Glutamatergic neuron (in vitro differentiated cells): ENCODE results near the gene MBD2. TPM values are rescaled to one million over a fixed set of nuclear protein-coding genes. Genes with fewer than 3 reads are reported as not detected.

Experiments
- DNase-seq: peaks from one replicate; pipeline ENCODE4 v3.0.0; 2022
- H3K27ac Mint-ChIP-seq: one replicate; pipeline ENCODE4 v1.8.0; 2020; ENCODE audit warnings: mild to moderate bottlenecking, mixed read lengths, inconsistent platforms; ENCODE audit not compliant: unreplicated experiment
- H3K27me3 Mint-ChIP-seq: one replicate; pipeline ENCODE4 v1.8.0; 2020; ENCODE audit warnings: mild to moderate bottlenecking, moderate library complexity, mixed read lengths, inconsistent platforms; ENCODE audit not compliant: unreplicated experiment
- H3K36me3 Mint-ChIP-seq: one replicate; pipeline ENCODE4 v1.8.0; 2020; ENCODE audit warnings: mild to moderate bottlenecking, mixed read lengths, inconsistent platforms; ENCODE audit not compliant: unreplicated experiment
- H3K4me1 Mint-ChIP-seq: one replicate; pipeline ENCODE4 v1.8.0; 2020; ENCODE audit warnings: mild to moderate bottlenecking, low read depth, mixed read lengths, inconsistent platforms; ENCODE audit not compliant: unreplicated experiment
- H3K4me3 Mint-ChIP-seq: one replicate; pipeline ENCODE4 v1.8.0; 2020; ENCODE audit warnings: mild to moderate bottlenecking, mixed read lengths, inconsistent platforms; ENCODE audit not compliant: unreplicated experiment
- H3K9me3 Mint-ChIP-seq: one replicate; pipeline ENCODE4 v1.8.0; 2020; ENCODE audit warnings: mild to moderate bottlenecking, moderate library complexity, mixed read lengths, inconsistent platforms; ENCODE audit not compliant: unreplicated experiment
- total RNA-seq: library from RNA; stranded (reverse); fragmentation: NEBNext Ultra II Directional; extraction: Animal tissue kit (Norgen Biotek cat#: 25700); gene quantifications from one replicate; pipeline ENCODE4 v1.2.1, GENCODE V29; 2021; ENCODE audit not compliant: unreplicated experiment
- TF ChIP-seq, protein P1 (sequence below): fragments of 200-600 bp; sonication (generic); IDR thresholded peaks from one replicate; pipeline ENCODE4 v1.5.0; 2021; ENCODE audit not compliant: partially characterized antibody, unreplicated experiment

Gene MBD2
- total RNA-seq, 1 donor from 2014 or later, result 30.6 TPM

DNA sequence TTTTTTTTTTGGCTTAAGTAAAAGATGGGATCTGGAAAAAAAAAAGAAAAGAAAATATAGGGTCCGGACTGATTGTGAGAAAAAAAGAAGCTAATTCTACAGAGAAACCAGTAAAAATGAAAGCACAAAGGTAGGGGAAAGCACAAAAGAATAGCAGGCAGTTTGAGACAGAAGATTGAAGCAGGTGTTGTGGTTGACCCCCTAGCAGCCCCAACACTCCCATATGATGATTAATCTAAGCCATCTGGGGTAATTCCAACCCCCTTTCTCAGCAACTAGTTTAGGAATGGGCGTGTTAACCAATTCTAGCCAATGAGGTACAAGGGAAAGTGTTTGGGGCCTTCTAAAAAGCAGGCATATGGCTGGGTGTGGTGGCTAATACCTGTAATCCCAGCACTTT lies 77.0 kb downstream of the MBD2 start:
- H3K27ac Mint-ChIP-seq, result no peak overlapping the region
- DNase-seq, result no peak
- H3K9me3 Mint-ChIP-seq, result peaks cover 2% of the 10 kb centered on the region
- H3K27me3 Mint-ChIP-seq, result no peaks in the 10 kb centered on the region
- TF ChIP-seq, protein P1, sequence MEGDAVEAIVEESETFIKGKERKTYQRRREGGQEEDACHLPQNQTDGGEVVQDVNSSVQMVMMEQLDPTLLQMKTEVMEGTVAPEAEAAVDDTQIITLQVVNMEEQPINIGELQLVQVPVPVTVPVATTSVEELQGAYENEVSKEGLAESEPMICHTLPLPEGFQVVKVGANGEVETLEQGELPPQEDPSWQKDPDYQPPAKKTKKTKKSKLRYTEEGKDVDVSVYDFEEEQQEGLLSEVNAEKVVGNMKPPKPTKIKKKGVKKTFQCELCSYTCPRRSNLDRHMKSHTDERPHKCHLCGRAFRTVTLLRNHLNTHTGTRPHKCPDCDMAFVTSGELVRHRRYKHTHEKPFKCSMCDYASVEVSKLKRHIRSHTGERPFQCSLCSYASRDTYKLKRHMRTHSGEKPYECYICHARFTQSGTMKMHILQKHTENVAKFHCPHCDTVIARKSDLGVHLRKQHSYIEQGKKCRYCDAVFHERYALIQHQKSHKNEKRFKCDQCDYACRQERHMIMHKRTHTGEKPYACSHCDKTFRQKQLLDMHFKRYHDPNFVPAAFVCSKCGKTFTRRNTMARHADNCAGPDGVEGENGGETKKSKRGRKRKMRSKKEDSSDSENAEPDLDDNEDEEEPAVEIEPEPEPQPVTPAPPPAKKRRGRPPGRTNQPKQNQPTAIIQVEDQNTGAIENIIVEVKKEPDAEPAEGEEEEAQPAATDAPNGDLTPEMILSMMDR, result no peak
- peaks cover 6% of the 10 kb centered on the region for H3K36me3 Mint-ChIP-seq
- no peak overlapping the region for H3K4me3 Mint-ChIP-seq
- H3K4me1 Mint-ChIP-seq, result no peaks in the 10 kb centered on the region

GRCh38 chr18:54141041-54141608 lies 83.3 kb downstream of the MBD2 start:
- TF ChIP-seq, protein P1, result no peak
- H3K4me3 Mint-ChIP-seq, result no peak overlapping the region
- peaks cover 4% of the 10 kb centered on the region for H3K9me3 Mint-ChIP-seq
- no peaks in the 10 kb centered on the region for H3K4me1 Mint-ChIP-seq
- DNase-seq, result no peak
- peaks cover 26% of the 10 kb centered on the region for H3K36me3 Mint-ChIP-seq
- H3K27ac Mint-ChIP-seq, result no peak overlapping the region
- H3K27me3 Mint-ChIP-seq, result no peaks in the 10 kb centered on the region

DNA sequence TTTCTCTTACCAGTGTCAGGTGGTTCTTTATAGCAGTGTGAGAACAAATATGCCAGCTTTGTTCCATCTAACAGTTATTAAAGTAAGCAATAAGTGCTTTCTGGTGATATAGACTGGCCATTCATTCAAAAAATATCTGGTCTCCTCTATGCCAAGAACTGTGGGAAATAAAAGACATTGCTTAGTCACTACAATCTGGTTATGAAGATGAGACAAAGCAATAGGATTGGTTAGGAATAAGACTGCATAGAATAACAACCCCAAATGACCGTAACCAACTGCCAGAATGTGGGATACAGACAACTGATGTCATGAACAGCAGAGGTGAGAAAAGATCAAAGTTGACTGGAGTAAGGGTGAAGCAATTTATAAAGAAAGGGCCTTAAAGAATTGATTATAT lies 83.8 kb downstream of the MBD2 start:
- no peaks in the 10 kb centered on the region for H3K4me1 Mint-ChIP-seq
- H3K27ac Mint-ChIP-seq, result no peak overlapping the region
- TF ChIP-seq, protein P1, result no peak
- peaks cover 26% of the 10 kb centered on the region for H3K36me3 Mint-ChIP-seq
- peaks cover 4% of the 10 kb centered on the region for H3K9me3 Mint-ChIP-seq
- H3K27me3 Mint-ChIP-seq, result no peaks in the 10 kb centered on the region
- no peak overlapping the region for H3K4me3 Mint-ChIP-seq
- no peak for DNase-seq

GRCh38 chr18:54135216-54135615 lies 89.3 kb downstream of the MBD2 start:
- DNase-seq, result no peak
- no peak overlapping the region for H3K4me3 Mint-ChIP-seq
- H3K27ac Mint-ChIP-seq, result no peak overlapping the region
- TF ChIP-seq, protein P1, result no peak
- no peaks in the 10 kb centered on the region for H3K4me1 Mint-ChIP-seq
- peaks cover 13% of the 10 kb centered on the region for H3K36me3 Mint-ChIP-seq
- H3K27me3 Mint-ChIP-seq, result no peaks in the 10 kb centered on the region
- peaks cover 2% of the 10 kb centered on the region for H3K9me3 Mint-ChIP-seq

GRCh38 chr18:54134053-54134452 lies 90.4 kb downstream of the MBD2 start:
- TF ChIP-seq, protein P1, result no peak
- no peak for DNase-seq
- Mint-ChIP-seq H3K36me3 (peaks cover 9% of the 10 kb centered on the region), H3K9me3 (peaks cover 2% of the 10 kb centered on the region), H3K4me1 (peaks cover 3% of the 10 kb centered on the region), H3K27ac (no peak overlapping the region), H3K27me3 (peaks cover 2% of the 10 kb centered on the region), H3K4me3 (no peak overlapping the region)
